Measurements from ENCODE around the gene RASD2. TPM values are rescaled to one million over a fixed set of nuclear protein-coding genes. Genes with fewer than 3 reads are reported as not detected.

The RASD2 gene
- total RNA-seq, 1 donor from 2014 or later: 5.0 TPM

DNA sequence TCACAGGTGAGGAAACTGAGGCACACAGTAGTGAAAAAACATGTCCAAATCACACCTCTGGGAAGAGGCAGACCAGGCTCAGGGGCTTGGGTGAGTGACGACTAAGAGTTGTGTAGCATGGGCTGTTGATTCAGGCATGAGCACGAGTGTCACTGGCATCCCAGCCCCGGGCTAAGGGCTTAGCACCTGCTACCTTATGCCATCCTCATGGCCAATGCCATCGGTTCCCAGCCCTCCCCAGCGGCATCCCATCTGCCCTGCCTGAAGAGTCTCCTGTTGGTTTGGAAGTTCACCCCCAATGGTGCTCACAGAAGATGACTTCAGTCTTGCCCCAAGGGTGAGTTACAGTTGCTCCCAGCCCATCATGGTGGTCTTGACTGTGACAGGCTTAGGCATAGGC lies 54.1 kb downstream of the RASD2 start:
- no peaks in the 10 kb centered on the region for H3K27me3 ChIP-seq (ENCODE audit: low read depth)
- no peak for TF ChIP-seq CTCF (IDR thresholded peaks at IDR 0.05; ENCODE audit: borderline replicate concordance)
- peaks cover 91% of the 10 kb centered on the region for H3K4me1 ChIP-seq
- intact Hi-C loops (cut with micrococcal nuclease): no loop called here
- DNase-seq: no peak
- H3K36me3 ChIP-seq: no peaks in the 10 kb centered on the region
- peak overlapping the region; percentile 90 for H3K27ac ChIP-seq (replicated peaks)
- no peak overlapping the region for H3K4me3 ChIP-seq
- no peaks in the 10 kb centered on the region for H3K9me3 ChIP-seq (replicated peaks)

DNA sequence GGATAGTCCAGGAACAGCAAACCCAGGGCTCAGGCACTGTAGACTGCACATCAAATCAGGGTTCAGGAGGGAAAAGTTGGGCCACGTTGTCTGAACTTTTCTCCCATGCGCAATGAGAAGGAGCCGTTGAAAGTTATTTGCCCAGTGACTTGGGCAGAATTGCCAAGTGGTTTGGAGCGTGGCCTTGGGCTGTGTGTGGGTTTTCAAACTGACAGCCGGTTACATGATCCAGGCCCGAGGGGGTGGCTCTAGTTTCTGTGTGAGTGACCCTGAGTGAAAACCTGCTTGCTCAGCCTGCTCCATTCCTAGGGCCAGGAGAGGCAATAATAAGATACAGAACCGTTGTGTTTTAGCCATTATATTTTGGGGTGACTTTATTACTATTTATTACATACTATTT lies 56.2 kb downstream of the RASD2 start:
- no peak for TF ChIP-seq CTCF (IDR thresholded peaks at IDR 0.05; ENCODE audit: borderline replicate concordance)
- H3K4me1 ChIP-seq: peaks cover 86% of the 10 kb centered on the region
- H3K27ac ChIP-seq (replicated peaks): peak overlapping the region; percentile 90
- H3K4me3 ChIP-seq: no peak overlapping the region
- H3K9me3 ChIP-seq (replicated peaks): no peaks in the 10 kb centered on the region
- intact Hi-C loops (cut with micrococcal nuclease): no loop called here
- H3K27me3 ChIP-seq (ENCODE audit: low read depth): no peaks in the 10 kb centered on the region
- H3K36me3 ChIP-seq: no peaks in the 10 kb centered on the region
- peak; percentile 72 for DNase-seq

- Histone ChIP-seq H3K27ac (replicated peaks) (peak overlapping the region; percentile 90), H3K27me3 (ENCODE audit: low read depth) (no peaks in the 10 kb centered on the region), H3K9me3 (replicated peaks) (no peaks in the 10 kb centered on the region), H3K36me3 (no peaks in the 10 kb centered on the region), H3K4me1 (peaks cover 76% of the 10 kb centered on the region), H3K4me3 (no peak overlapping the region)
- intact Hi-C loops (cut with micrococcal nuclease): no loop called here
- DNase-seq: peak; percentile 53
- TF ChIP-seq CTCF (IDR thresholded peaks at IDR 0.05; ENCODE audit: borderline replicate concordance): no peak
These were observed 57.2 kb downstream of the RASD2 start for GRCh38 chr22:35597692-35598395.

GRCh38 chr22:35598396-35598710 lies 57.7 kb downstream of the RASD2 start:
- Histone ChIP-seq H3K4me3 (no peak overlapping the region), H3K27ac (replicated peaks) (peak overlapping the region; percentile 90), H3K4me1 (peaks cover 71% of the 10 kb centered on the region), H3K9me3 (replicated peaks) (no peaks in the 10 kb centered on the region), H3K36me3 (no peaks in the 10 kb centered on the region), H3K27me3 (ENCODE audit: low read depth) (no peaks in the 10 kb centered on the region)
- TF ChIP-seq CTCF (IDR thresholded peaks at IDR 0.05; ENCODE audit: borderline replicate concordance): no peak
- no peak for DNase-seq
- intact Hi-C loops (cut with micrococcal nuclease): no loop called here

- Histone ChIP-seq H3K27me3 (ENCODE audit: low read depth) (no peaks in the 10 kb centered on the region), H3K4me1 (peaks cover 61% of the 10 kb centered on the region), H3K9me3 (replicated peaks) (no peaks in the 10 kb centered on the region), H3K36me3 (no peaks in the 10 kb centered on the region), H3K27ac (replicated peaks) (peak overlapping the region; percentile 90), H3K4me3 (no peak overlapping the region)
- intact Hi-C loops (cut with micrococcal nuclease): no loop called here
- DNase-seq: no peak
- TF ChIP-seq CTCF (IDR thresholded peaks at IDR 0.05; ENCODE audit: borderline replicate concordance): no peak
These were observed 58.7 kb downstream of the RASD2 start for GRCh38 chr22:35599364-35599763.
